HFFc6 (cell line): ENCODE results near the gene SGSM1. TPM values are rescaled to one million over a fixed set of nuclear protein-coding genes. Genes with fewer than 3 reads are reported as not detected.

ENCODE experiments used
- DNase-seq: peaks from one replicate; pipeline ENCODE4 v3.0.0-alpha.2; 2018
- H3K27ac Mint-ChIP-seq: 2 replicates; pipeline ENCODE4 v1.8.0; 2020; ENCODE audit warnings: mild to moderate bottlenecking, mixed read lengths
- H3K27me3 Mint-ChIP-seq: 2 replicates; pipeline ENCODE4 v1.8.0; 2021; ENCODE audit warnings: mild to moderate bottlenecking, moderate library complexity, mixed read lengths; ENCODE audit not compliant: insufficient read depth
- H3K36me3 Mint-ChIP-seq: 2 replicates; pipeline ENCODE4 v1.8.0; 2021; ENCODE audit warnings: low read depth, mixed read lengths
- H3K4me1 Mint-ChIP-seq: 2 replicates; pipeline ENCODE4 v1.8.0; 2020; ENCODE audit warnings: low read depth, mixed read lengths
- H3K4me3 Mint-ChIP-seq: 2 replicates; pipeline ENCODE4 v1.8.0; 2020; ENCODE audit warnings: mild to moderate bottlenecking, moderate library complexity, mixed read lengths
- H3K9me3 Mint-ChIP-seq: 2 replicates; pipeline ENCODE4 v1.8.0; 2020; ENCODE audit warnings: mild to moderate bottlenecking, mixed read lengths
- total RNA-seq, 6 experiments: library from RNA; stranded (reverse); fragmentation: NEBNext Ultra II Directional; extraction: Animal tissue kit (Norgen Biotek cat#: 25700); gene quantifications; 2 replicates in 1 of 6; 3 replicates in 5 of 6; pipeline ENCODE4 v1.2.3, GENCODE V29; 2021
- TF ChIP-seq, protein P1 (sequence below): fragments of 200-600 bp; sonication (generic); IDR thresholded peaks from 2 replicates; pipeline ENCODE4 v1.5.0; 2021; ENCODE audit warnings: antibody characterized with exemption, mild to moderate bottlenecking

Gene SGSM1
- total RNA-seq, 6 experiments from 2014 or later, result not detected

DNA sequence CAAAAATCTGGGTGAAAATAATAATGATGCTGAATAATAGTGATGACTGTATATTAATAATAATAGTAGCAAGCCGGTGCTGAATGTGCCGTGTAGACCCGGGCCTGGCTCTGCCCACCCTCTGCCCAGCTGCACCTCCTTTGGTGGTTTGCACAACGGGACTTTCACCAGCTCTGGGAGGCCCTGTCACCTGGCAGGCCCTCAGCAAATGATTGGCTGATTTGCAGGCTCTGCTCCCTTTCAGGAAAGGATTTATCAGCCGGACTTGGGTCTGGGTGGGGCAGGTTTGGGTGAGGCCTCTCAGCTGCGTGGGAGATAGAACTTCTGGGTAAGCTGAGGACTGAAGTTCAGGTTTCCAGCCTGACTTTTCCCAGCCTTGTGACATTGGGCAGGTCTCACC is 167.9 kb downstream of the SGSM1 start:
- H3K9me3 Mint-ChIP-seq, result peaks cover 14% of the 10 kb centered on the region
- no peak overlapping the region for H3K4me3 Mint-ChIP-seq
- no peaks in the 10 kb centered on the region; the same call in 1 of the 2 replicates for H3K27me3 Mint-ChIP-seq
- H3K36me3 Mint-ChIP-seq, result no peaks in the 10 kb centered on the region
- H3K27ac Mint-ChIP-seq, result no peak overlapping the region
- no peak for DNase-seq
- TF ChIP-seq, protein P1, sequence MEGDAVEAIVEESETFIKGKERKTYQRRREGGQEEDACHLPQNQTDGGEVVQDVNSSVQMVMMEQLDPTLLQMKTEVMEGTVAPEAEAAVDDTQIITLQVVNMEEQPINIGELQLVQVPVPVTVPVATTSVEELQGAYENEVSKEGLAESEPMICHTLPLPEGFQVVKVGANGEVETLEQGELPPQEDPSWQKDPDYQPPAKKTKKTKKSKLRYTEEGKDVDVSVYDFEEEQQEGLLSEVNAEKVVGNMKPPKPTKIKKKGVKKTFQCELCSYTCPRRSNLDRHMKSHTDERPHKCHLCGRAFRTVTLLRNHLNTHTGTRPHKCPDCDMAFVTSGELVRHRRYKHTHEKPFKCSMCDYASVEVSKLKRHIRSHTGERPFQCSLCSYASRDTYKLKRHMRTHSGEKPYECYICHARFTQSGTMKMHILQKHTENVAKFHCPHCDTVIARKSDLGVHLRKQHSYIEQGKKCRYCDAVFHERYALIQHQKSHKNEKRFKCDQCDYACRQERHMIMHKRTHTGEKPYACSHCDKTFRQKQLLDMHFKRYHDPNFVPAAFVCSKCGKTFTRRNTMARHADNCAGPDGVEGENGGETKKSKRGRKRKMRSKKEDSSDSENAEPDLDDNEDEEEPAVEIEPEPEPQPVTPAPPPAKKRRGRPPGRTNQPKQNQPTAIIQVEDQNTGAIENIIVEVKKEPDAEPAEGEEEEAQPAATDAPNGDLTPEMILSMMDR, result no peak
- peaks cover 17% of the 10 kb centered on the region for H3K4me1 Mint-ChIP-seq

GRCh38 chr22:24975125-24975640 is 169.2 kb downstream of the SGSM1 start:
- no peak overlapping the region for H3K27ac Mint-ChIP-seq
- no peak for DNase-seq
- H3K4me1 Mint-ChIP-seq, result peaks cover 5% of the 10 kb centered on the region
- TF ChIP-seq, protein P1, result no peak
- no peak overlapping the region for H3K4me3 Mint-ChIP-seq
- H3K27me3 Mint-ChIP-seq, result no peaks in the 10 kb centered on the region; the same call in 1 of the 2 replicates
- peaks cover 4% of the 10 kb centered on the region; the same call in 1 of the 2 replicates for H3K36me3 Mint-ChIP-seq
- peaks cover 13% of the 10 kb centered on the region for H3K9me3 Mint-ChIP-seq

- Mint-ChIP-seq H3K36me3 (peaks cover 4% of the 10 kb centered on the region; the same call in 1 of the 2 replicates), H3K9me3 (peaks cover 13% of the 10 kb centered on the region), H3K4me3 (no peak overlapping the region), H3K27me3 (no peaks in the 10 kb centered on the region; the same call in 1 of the 2 replicates), H3K27ac (no peak overlapping the region), H3K4me1 (no peaks in the 10 kb centered on the region)
- no peak for DNase-seq
- TF ChIP-seq, protein P1, result no peak
Observed at GRCh38 chr22:24975813-24976341, 169.9 kb downstream of the SGSM1 start.

GRCh38 chr22:24976442-24977218 is 170.6 kb downstream of the SGSM1 start:
- Mint-ChIP-seq H3K4me3 (no peak overlapping the region), H3K27ac (no peak overlapping the region)
- TF ChIP-seq, protein P1, result no peak

More at GRCh38 chr22:24976442-24977218, 170.6 kb downstream of the SGSM1 start:
- H3K27me3 Mint-ChIP-seq, result no peaks in the 10 kb centered on the region; the same call in 1 of the 2 replicates
- H3K36me3 Mint-ChIP-seq, result peaks cover 4% of the 10 kb centered on the region; the same call in 1 of the 2 replicates
- H3K4me1 Mint-ChIP-seq, result no peaks in the 10 kb centered on the region
- DNase-seq, result no peak
- peaks cover 13% of the 10 kb centered on the region for H3K9me3 Mint-ChIP-seq

Other genes starting within 250 kb of the SGSM1 start
- 1 to 10 TPM in 3 of 6 experiments, under 1 TPM in 3; 0.87 to 1.6 (median 1.0) TPM for gene LRRC75B, start 213.1 kb upstream of the SGSM1 start, total RNA-seq
- gene GGT1, start 203.0 kb upstream of the SGSM1 start, total RNA-seq, result 1 to 10 TPM in 5 of 6 experiments, under 1 TPM in 1; 0.89 to 2.8 (median 1.4) TPM
- gene PIWIL3, start 31.5 kb upstream of the SGSM1 start, total RNA-seq, result not detected
- gene LHFPL7, start 140.5 kb downstream of the SGSM1 start, total RNA-seq, result not detected
- gene KIAA1671, start 146.5 kb downstream of the SGSM1 start, total RNA-seq, result 1 to 10 TPM; 1.3 to 5.0 (median 1.6) TPM